ENCODE results near the gene TBC1D21.

DNA sequence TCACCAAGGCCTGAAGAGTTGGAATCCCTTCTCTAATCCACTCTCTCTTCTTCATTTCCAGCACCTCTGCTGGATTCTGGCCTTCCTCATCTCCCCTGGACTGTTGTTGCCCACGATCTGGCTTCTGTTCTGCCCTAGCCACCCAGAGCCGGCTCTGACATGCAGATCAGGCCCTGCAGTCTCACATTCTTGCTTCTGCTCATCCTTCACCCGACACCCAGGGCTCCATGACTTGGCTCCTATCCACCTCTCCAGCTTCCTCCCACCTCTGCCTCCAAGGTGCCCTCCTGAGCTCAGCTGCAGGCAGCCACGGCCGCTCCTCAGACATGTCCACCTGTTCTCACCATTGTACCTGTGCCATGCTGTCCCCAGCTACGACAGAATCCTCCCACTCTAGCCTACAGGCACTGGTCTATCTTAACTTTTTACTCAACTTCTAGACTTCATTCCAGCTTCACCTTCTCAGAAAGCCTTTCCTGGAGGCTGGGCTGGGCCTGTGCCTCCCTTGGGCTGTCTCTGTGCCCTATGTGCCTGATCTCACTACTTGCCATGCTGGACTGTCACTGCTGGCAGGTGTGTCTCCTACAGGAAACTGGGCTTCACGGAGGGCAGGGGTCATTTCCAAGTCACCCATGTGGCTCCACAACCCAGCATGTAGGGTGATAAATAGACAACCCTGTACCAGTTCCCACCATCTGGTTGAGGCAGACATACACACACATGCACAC is 16.0 kb upstream of the TBC1D21 start:
- TF ChIP-seq, protein P1, sequence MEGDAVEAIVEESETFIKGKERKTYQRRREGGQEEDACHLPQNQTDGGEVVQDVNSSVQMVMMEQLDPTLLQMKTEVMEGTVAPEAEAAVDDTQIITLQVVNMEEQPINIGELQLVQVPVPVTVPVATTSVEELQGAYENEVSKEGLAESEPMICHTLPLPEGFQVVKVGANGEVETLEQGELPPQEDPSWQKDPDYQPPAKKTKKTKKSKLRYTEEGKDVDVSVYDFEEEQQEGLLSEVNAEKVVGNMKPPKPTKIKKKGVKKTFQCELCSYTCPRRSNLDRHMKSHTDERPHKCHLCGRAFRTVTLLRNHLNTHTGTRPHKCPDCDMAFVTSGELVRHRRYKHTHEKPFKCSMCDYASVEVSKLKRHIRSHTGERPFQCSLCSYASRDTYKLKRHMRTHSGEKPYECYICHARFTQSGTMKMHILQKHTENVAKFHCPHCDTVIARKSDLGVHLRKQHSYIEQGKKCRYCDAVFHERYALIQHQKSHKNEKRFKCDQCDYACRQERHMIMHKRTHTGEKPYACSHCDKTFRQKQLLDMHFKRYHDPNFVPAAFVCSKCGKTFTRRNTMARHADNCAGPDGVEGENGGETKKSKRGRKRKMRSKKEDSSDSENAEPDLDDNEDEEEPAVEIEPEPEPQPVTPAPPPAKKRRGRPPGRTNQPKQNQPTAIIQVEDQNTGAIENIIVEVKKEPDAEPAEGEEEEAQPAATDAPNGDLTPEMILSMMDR (conservative IDR thresholded peaks at IDR 0.05 in 1 of 2, IDR thresholded peaks at IDR 0.05 in 1 of 2; ENCODE audit: extremely low read depth in 1 of 2, insufficient read depth in 1 of 2, low read depth in 1 of 2, low read length in 2 of 2): no peak
- TF ChIP-seq EZH2 (IDR thresholded peaks at IDR 0.05; ENCODE audit: borderline replicate concordance, low read length): no peak

Measured in mammary epithelial cell (primary cell).